Vagina (tissue), 2 donors: Measurements from ENCODE around the gene LAG3. TPM values are rescaled to one million over a fixed set of nuclear protein-coding genes. Genes with fewer than 3 reads are reported as not detected.

Experiments used
- DNase-seq, 2 donors: peaks; one replicate each; pipeline ENCODE4 v3.0.0-alpha.2; 2017; ENCODE audit errors: extremely low spot score in 2 of 2
- H3K27ac ChIP-seq: fragments of 200-600 bp; sonication (generic); one replicate; pipeline ENCODE4 v1.5.1; 2019
- H3K27me3 ChIP-seq: fragments of 200-600 bp; sonication (generic); one replicate; pipeline ENCODE4 v1.5.1; 2019
- H3K36me3 ChIP-seq, 2 donors: fragments of 200-600 bp; sonication (generic); one replicate each; pipeline ENCODE4 v1.5.1; 2017 to 2019
- H3K4me1 ChIP-seq: fragments of 200-600 bp; sonication (generic); one replicate; pipeline ENCODE4 v1.5.1; 2019
- H3K4me3 ChIP-seq, 2 donors: fragments of 200-600 bp; sonication (generic); 1 replicate in 1 of 2; 2 replicates in 1 of 2; pipeline ENCODE4 v1.5.1; 2016 to 2019
- H3K9me3 ChIP-seq: fragments of 200-600 bp; sonication (generic); one replicate; pipeline ENCODE4 v1.5.1; 2019
- POLR2A ChIP-seq, 2 donors: fragments of 450-650 bp; IDR thresholded peaks; one replicate each; pipeline ENCODE4 v1.6.1; 2017; ENCODE audit warnings: antibody characterized with exemption in 2 of 2, mild to moderate bottlenecking in 2 of 2, moderate library complexity in 2 of 2
- POLR2AphosphoS5 ChIP-seq, 2 donors: sonication (generic); formaldehyde crosslinking; IDR thresholded peaks; one replicate each; pipeline ENCODE4 v1.9.0; 2017; ENCODE audit warnings: antibody characterized with exemption in 2 of 2, mild to moderate bottlenecking in 2 of 2, low read depth in 1 of 2; ENCODE audit not compliant: insufficient read depth in 1 of 2
- intact Hi-C: fragments of 100-400 bp; cut with DNase I; formaldehyde crosslinking; loops from one replicate; pipeline ENCODE4 v1.15.1; 2023
- total RNA-seq: library from RNA; depleted of rRNA; stranded (reverse); fragments of >200 nt; gene quantifications from one replicate; pipeline ENCODE4 v1.2.3, GENCODE V29; 2016
- TF ChIP-seq, protein P1 (sequence below), 3 experiments: fragments of 450-650 bp in 2 of 3; fragments of 200-600 bp in 1 of 3; sonication (generic) in 1 of 3; IDR thresholded peaks; one replicate each; pipeline ENCODE4 v1.5.1; 2017 to 2019; ENCODE audit warnings: antibody characterized with exemption in 3 of 3, mild to moderate bottlenecking in 2 of 3, moderate library complexity in 2 of 3

The LAG3 gene
- total RNA-seq, 1 donor from 2014 or later: 10.3 TPM

DNA sequence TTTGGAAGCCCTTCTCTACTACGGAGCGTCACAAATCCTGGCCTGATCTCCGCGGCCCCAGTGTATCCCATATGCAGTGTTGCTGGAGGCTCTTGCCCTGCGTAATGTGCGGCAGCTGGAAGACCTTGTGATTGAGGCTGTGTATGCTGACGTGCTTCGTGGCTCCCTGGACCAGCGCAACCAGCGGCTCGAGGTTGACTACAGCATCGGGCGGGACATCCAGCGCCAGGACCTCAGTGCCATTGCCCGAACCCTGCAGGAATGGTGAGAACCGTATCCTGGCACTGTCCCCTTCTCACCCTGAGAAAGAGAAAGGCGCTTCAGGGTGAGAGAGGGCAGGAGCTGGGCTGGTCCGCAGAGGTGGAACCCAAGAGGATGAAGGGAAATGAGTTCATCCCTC is 43.1 kb upstream of the LAG3 start:
- no peak for DNase-seq
- H3K27me3 ChIP-seq: no peaks in the 10 kb centered on the region
- H3K27ac ChIP-seq: no peak overlapping the region
- H3K4me1 ChIP-seq: peaks cover 10% of the 10 kb centered on the region
- H3K36me3 ChIP-seq: peaks cover 0 to 42% of the 10 kb centered on the region in 2 donors
- no peaks in the 10 kb centered on the region for H3K9me3 ChIP-seq
- no peak overlapping the region for H3K4me3 ChIP-seq
- intact Hi-C loops: no loop called here
- TF ChIP-seq POLR2AphosphoS5 (IDR thresholded peaks at IDR 0.05; ENCODE audit: insufficient read depth in 1 of 2, low read depth in 1 of 2): no peak
- TF ChIP-seq POLR2A (IDR thresholded peaks at IDR 0.05): no peak
- TF ChIP-seq, protein P1, sequence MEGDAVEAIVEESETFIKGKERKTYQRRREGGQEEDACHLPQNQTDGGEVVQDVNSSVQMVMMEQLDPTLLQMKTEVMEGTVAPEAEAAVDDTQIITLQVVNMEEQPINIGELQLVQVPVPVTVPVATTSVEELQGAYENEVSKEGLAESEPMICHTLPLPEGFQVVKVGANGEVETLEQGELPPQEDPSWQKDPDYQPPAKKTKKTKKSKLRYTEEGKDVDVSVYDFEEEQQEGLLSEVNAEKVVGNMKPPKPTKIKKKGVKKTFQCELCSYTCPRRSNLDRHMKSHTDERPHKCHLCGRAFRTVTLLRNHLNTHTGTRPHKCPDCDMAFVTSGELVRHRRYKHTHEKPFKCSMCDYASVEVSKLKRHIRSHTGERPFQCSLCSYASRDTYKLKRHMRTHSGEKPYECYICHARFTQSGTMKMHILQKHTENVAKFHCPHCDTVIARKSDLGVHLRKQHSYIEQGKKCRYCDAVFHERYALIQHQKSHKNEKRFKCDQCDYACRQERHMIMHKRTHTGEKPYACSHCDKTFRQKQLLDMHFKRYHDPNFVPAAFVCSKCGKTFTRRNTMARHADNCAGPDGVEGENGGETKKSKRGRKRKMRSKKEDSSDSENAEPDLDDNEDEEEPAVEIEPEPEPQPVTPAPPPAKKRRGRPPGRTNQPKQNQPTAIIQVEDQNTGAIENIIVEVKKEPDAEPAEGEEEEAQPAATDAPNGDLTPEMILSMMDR (IDR thresholded peaks at IDR 0.05): no peak

DNA sequence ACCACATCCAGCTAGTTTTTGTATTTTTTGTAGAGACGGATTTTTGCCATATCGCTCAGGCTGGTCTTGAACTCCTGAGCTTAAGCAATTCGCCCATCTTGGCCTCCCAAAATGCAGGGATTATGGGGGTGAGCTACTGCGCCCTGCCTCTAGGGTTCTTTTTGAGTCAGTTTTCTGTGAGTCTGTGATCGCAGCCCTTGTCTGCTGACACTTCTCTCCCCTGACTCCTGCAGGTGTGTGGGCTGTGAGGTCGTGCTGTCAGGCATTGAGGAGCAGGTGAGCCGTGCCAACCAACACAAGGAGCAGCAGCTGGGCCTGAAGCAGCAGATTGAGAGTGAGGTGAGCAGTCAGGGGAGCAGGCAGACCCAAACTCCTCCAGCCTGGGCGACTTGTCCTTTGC is 42.2 kb upstream of the LAG3 start:
- Histone ChIP-seq H3K36me3 (peaks cover 0 to 42% of the 10 kb centered on the region in 2 donors), H3K9me3 (no peaks in the 10 kb centered on the region), H3K27ac (no peak overlapping the region), H3K27me3 (no peaks in the 10 kb centered on the region), H3K4me3 (no peak overlapping the region), H3K4me1 (peaks cover under 1% of the 10 kb centered on the region)
- intact Hi-C loops: no loop called here
- TF ChIP-seq, protein P1 (IDR thresholded peaks at IDR 0.05): no peak
- TF ChIP-seq POLR2A (IDR thresholded peaks at IDR 0.05) (no peak), POLR2AphosphoS5 (IDR thresholded peaks at IDR 0.05; ENCODE audit: insufficient read depth in 1 of 2, low read depth in 1 of 2) (no peak)
- DNase-seq: no peak

DNA sequence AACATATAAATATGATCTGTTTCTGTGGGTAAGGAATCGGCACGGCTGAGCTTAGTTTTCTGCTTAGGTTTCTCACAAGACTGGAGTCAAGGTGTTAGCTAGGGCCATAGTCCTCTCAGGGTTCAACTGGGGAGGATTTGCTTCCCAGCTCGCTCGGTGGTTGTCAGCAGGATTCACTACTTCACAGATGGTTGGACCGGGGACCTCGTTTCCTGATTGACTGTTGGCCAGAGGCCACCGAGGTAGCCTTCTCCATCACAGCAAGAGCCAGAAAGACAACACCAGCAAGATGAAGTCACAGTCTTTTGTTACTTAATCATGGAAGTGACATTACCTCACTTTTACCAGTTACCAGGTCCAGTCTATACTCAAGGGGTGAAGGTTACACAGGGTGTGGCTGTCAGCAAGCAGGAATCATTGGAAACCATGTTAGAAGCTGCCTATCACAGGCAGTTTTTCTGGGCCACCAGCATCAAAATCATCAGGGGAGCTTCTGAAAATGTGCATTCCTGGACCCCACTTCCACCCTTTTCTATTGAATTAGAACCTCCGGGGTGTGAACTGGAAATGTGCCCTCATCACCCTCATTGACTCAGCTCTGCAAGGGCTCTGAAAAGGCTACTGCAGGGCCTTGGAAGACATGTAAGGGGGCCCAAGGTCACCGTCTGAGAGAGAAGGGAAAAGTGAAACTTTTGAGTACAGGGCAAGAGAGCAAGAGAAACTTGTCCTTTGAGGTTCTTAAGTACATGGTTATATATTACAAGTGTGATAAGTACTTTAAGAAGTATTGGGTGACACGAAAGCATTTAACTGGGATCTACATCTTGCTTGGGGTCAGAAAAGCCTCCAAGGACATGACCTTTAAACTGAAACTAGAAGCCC is 37.6 kb upstream of the LAG3 start:
- no peak overlapping the region for H3K27ac ChIP-seq
- H3K36me3 ChIP-seq: peaks cover 0 to 23% of the 10 kb centered on the region in 2 donors
- H3K4me1 ChIP-seq: peaks cover 5% of the 10 kb centered on the region
- H3K4me3 ChIP-seq: no peak overlapping the region
- no peaks in the 10 kb centered on the region for H3K27me3 ChIP-seq
- no peaks in the 10 kb centered on the region for H3K9me3 ChIP-seq
- intact Hi-C loops: loop anchor here (5.0 kb wide), 1 partner anchor 43 kb away; no protein-coding TSS in a partner anchor
- TF ChIP-seq POLR2A (IDR thresholded peaks at IDR 0.05): no peak
- TF ChIP-seq POLR2AphosphoS5 (IDR thresholded peaks at IDR 0.05; ENCODE audit: insufficient read depth in 1 of 2, low read depth in 1 of 2): no peak
- TF ChIP-seq, protein P1 (IDR thresholded peaks at IDR 0.05): no peak
- DNase-seq: no peak

DNA sequence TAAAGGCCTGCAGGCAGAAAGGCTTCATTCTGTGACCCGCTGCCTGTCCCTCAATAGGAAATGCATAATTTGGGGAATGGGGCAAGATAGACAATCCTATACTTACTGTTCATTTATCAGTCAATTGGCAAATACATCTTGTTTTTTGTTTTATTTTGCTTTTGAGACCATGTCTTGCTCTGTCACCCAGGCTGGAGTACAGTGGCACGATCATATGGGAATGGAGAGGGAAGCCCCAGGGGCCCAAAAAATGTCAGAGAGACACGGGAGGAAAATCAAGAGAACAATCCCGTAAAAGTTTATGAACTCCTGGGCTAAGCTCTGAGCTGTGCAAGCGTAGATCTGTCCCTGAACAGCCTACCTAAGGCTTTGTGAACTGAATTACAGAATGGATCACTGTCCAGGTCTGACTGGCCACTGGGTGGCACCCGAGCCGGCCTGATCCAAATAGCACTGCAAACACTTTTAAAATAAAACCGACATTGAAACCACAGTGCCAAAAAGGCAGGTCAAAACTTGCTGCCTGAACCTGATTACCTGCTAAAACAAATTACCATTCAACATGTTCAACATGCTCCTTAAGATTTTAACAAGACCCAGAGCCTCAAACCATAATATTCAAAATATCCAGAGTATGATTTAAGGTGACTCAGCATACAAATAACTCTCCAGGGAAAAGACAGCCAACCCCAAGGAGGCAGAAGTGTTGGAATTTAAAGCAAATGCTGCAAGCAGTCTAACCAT is 36.7 kb upstream of the LAG3 start:
- no peaks in the 10 kb centered on the region for H3K27me3 ChIP-seq
- H3K4me1 ChIP-seq: peaks cover 5% of the 10 kb centered on the region
- no peak overlapping the region for H3K4me3 ChIP-seq
- H3K36me3 ChIP-seq: peaks cover 0 to 14% of the 10 kb centered on the region in 2 donors
- TF ChIP-seq POLR2AphosphoS5 (IDR thresholded peaks at IDR 0.05; ENCODE audit: insufficient read depth in 1 of 2, low read depth in 1 of 2): peak in 1 of 2 donors; percentile 89
- no peak for TF ChIP-seq POLR2A (IDR thresholded peaks at IDR 0.05)
- TF ChIP-seq, protein P1 (IDR thresholded peaks at IDR 0.05): peak in 2 of 3 experiments; percentile 74 to 75
- peak overlapping the region; percentile 33 for H3K27ac ChIP-seq
- no peak for DNase-seq
- H3K9me3 ChIP-seq: no peaks in the 10 kb centered on the region
- intact Hi-C loops: loop anchor here (5.0 kb wide), 1 partner anchor 42 kb away; no protein-coding TSS in a partner anchor
